HepG2 (cell line): ENCODE results near the gene HSF2BP. TPM values are rescaled to one million over a fixed set of nuclear protein-coding genes. Genes with fewer than 3 reads are reported as not detected.

Experiments used
- ATAC-seq: fragments of 200-7000 bp; cut with Tn5 transposase; 3 replicates; pipeline ENCODE4 v1.9.1; 2020; ENCODE audit warnings: mild to moderate bottlenecking, moderate library complexity
- BruUV-seq: library from RNA; stranded (reverse); fragments of 400-500 nt; replicated peaks from 2 replicates; lab custom pipeline; 2021; lab: Mats Ljungman, UMichigan
- CTCF ChIA-PET: fragments of 300-600 bp; formaldehyde crosslinking; extraction: SDS; loops from one replicate; lab custom pipeline; 2021; ENCODE audit warnings: low total read pairs, inconsistent platforms, low intra/inter-chr PET ratio; lab: Yijun Ruan, JAX
- POLR2A ChIA-PET: fragments of 350-600 bp; sonication (Branson Sonifier 250); formaldehyde crosslinking; loops from one replicate; lab custom pipeline; 2020; ENCODE audit warnings: antibody characterized with exemption, inconsistent platforms; lab: Yijun Ruan, JAX
- DNase-seq: peaks from one replicate; pipeline ENCODE4 v3.0.0-alpha.2; 2015; ENCODE audit warnings: low spot score
- FAIRE-seq: peaks from 3 replicates; lab custom pipeline; 2011; peaks lifted over from hg19 to GRCh38; lab: Jason Lieb, UNC
- H2AFZ ChIP-seq: one replicate; pipeline ENCODE4 v1.6.1; 2011; ENCODE audit warnings: low read length, inconsistent platforms
- H3K27ac ChIP-seq: fragments of 300-600 bp; 3 replicates; pipeline ENCODE4 v1.8.0; 2011; ENCODE audit warnings: mixed run types, mild to moderate bottlenecking, mixed read lengths, low read length, inconsistent platforms; ENCODE audit not compliant: insufficient read depth; ENCODE audit errors: extremely low read length
- H3K27me3 ChIP-seq, 2 experiments: fragments of 200-600 bp in 1 of 2; 2 replicates in 1 of 2; 3 replicates in 1 of 2; pipeline versions ENCODE4 v1.6.0 to v1.8.0; 2011; ENCODE audit warnings: low read length in 2 of 2, mild to moderate bottlenecking in 2 of 2, moderate library complexity in 2 of 2, inconsistent platforms in 1 of 2; ENCODE audit not compliant: insufficient read depth in 2 of 2, control insufficient read depth in 1 of 2
- H3K36me3 ChIP-seq, 2 experiments: fragments of 200-600 bp in 1 of 2; replicated peaks in 1 of 2; 2 replicates in 1 of 2; 3 replicates in 1 of 2; pipeline versions ENCODE4 v1.5.1 to v1.8.0; 2011; ENCODE audit warnings: low read length in 2 of 2, inconsistent platforms in 1 of 2; ENCODE audit not compliant: insufficient read depth in 2 of 2, control insufficient read depth in 1 of 2
- H3K4me1 ChIP-seq: 2 replicates; pipeline ENCODE4 v1.5.1; 2012; ENCODE audit warnings: low read length, inconsistent platforms; ENCODE audit not compliant: insufficient read depth
- H3K4me2 ChIP-seq: 2 replicates; pipeline ENCODE4 v1.6.0; 2011; ENCODE audit warnings: low read depth, low read length, inconsistent platforms
- H3K4me3 ChIP-seq, 3 experiments: fragments of 200-600 bp in 1 of 3; sonication (generic), shearing (Covaris generic) in 1 of 3; replicated peaks in 1 of 3; 2 replicates each; pipeline ENCODE4 v1.5.1; 2011 to 2016; ENCODE audit warnings: low read length in 3 of 3, inconsistent platforms in 2 of 3, low read depth in 2 of 3, mild to moderate bottlenecking in 2 of 3, control low read depth in 1 of 3, mixed read lengths in 1 of 3; ENCODE audit not compliant: insufficient read depth in 1 of 3
- H3K79me2 ChIP-seq: one replicate; pipeline ENCODE4 v1.6.1; 2011; ENCODE audit warnings: low read length, inconsistent platforms; ENCODE audit not compliant: insufficient read depth
- H3K9ac ChIP-seq: 2 replicates; pipeline ENCODE4 v1.6.0; 2011; ENCODE audit warnings: mild to moderate bottlenecking, low read depth, low read length, inconsistent platforms; ENCODE audit not compliant: insufficient read depth
- H3K9me3 ChIP-seq: 2 replicates; pipeline ENCODE4 v1.5.1; 2012; ENCODE audit warnings: mild to moderate bottlenecking, low read length
- H4K20me1 ChIP-seq: 2 replicates; pipeline ENCODE4 v1.6.0; 2011; ENCODE audit warnings: inconsistent platforms, mild to moderate bottlenecking, low read length, moderate library complexity; ENCODE audit not compliant: insufficient read depth
- AGO2 ChIP-seq: fragments of 200-400 bp; formaldehyde crosslinking; optimal IDR thresholded peaks from 2 replicates; pipeline ENCODE3; 2017; ENCODE audit warnings: mild to moderate bottlenecking, low read depth, low read length, moderate library complexity
- KLF13 ChIP-seq: sonication (generic); formaldehyde crosslinking; IDR thresholded peaks from 2 replicates; pipeline ENCODE4 v1.4.0; 2020; ENCODE audit warnings: mild to moderate bottlenecking, missing genetic modification reagents
- RBM39 ChIP-seq: fragments of 200-400 bp; formaldehyde crosslinking; IDR thresholded peaks from one replicate; pipeline ENCODE4 v1.6.1; 2018; ENCODE audit warnings: antibody characterized with exemption, mild to moderate bottlenecking, low read depth, low read length; ENCODE audit not compliant: poor library complexity, severe bottlenecking
- ZNF3 ChIP-seq: IDR thresholded peaks from 2 replicates; pipeline ENCODE4 v1.7.0; 2017; ENCODE audit warnings: inconsistent platforms
- ZNF30 ChIP-seq: sonication (generic); formaldehyde crosslinking; IDR thresholded peaks from 2 replicates; pipeline ENCODE4 v1.5.0; 2020; ENCODE audit warnings: mild to moderate bottlenecking, missing genetic modification reagents
- WGBS: methylation state at CpG from one replicate; pipeline ENCODE4 v1.1.6; 2017; ENCODE audit warnings: low lambda C conversion rate; 5-methylcytosine and 5-hydroxymethylcytosine counted together
- in situ Hi-C: cut with HindIII; loops from 2 replicates; pipeline ENCODE4 v1.10.0; 2017; ENCODE audit warnings: low pct_unique_long_range_greater_than_20kb; ENCODE audit not compliant: extremely low pct_ligation_motif_present
- intact Hi-C: fragments of 100-400 bp; cut with micrococcal nuclease; formaldehyde crosslinking; loops from one replicate; pipeline ENCODE4 v1.10.0; 2022; ENCODE audit not compliant: unreplicated experiment
- polyA plus RNA-seq, 8 experiments: library from polyadenylated mRNA; depleted of rRNA in 3 of 8; stranded (reverse) in 7 of 8; unstranded in 1 of 8; fragments of >200 nt; fragmentation: Illumina TruSeq in 4 of 8; extraction: Trizol in 4 of 8; gene quantifications; 2 replicates each; pipeline versions ENCODE4 v1.2.1 to v1.2.3, GENCODE V29; 2011 to 2016; ENCODE audit warnings: low read depth in 4 of 8, missing spikeins in 1 of 8, mixed read lengths in 1 of 8; ENCODE audit not compliant: insufficient read depth in 1 of 8
- total RNA-seq, 5 experiments: library from RNA; depleted of rRNA; stranded (reverse); fragments of >200 nt; fragmentation: Illumina TruSeq; extraction: Trizol; gene quantifications; 2 replicates each; pipeline ENCODE4 v1.2.3, GENCODE V29; 2016; ENCODE audit warnings: low read depth in 1 of 5
- TF ChIP-seq, protein P1 (sequence below): fragments of 450-650 bp; IDR thresholded peaks from 2 replicates; pipeline ENCODE4 v1.6.1; 2016
- TF ChIP-seq, protein P2 (sequence below): sonication (generic); formaldehyde crosslinking; IDR thresholded peaks from 2 replicates; pipeline ENCODE4 v1.5.1; 2020; ENCODE audit warnings: mild to moderate bottlenecking, missing genetic modification reagents, borderline replicate concordance
- TF ChIP-seq, protein P3 (sequence below): sonication (generic); formaldehyde crosslinking; IDR thresholded peaks from 2 replicates; pipeline ENCODE4 v1.5.1; 2020; ENCODE audit warnings: mild to moderate bottlenecking, moderate library complexity, missing genetic modification reagents

Gene HSF2BP
- total and polyA plus RNA-seq, 2 of the 13 experiments (the other 11 are each of a cell fraction or from before 2014, with no cell fraction given): 0.67 to 2.2 TPM

DNA sequence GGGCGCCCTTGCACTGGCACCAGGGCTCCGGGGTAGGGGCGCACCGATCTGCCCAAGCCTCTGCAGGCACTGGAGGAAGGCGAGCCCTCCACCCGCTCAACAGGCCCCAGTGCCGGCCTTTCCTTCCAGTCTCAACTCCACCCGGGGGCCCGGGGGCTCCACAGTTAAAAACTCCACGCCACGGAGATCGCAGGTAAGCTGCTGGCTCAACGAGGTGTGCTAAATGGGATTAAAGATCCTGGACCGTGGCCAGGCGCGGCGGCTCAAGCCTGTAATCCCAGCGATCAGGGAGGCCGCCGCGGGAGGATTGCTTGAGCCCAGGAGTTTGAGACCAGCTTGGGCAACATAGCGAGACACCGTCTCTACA lies 536 bp downstream of the HSF2BP start:
- H3K36me3 ChIP-seq: peaks cover 6 to 23% of the 10 kb centered on the region in 2 experiments; a peak in 4 of 5 replicates
- H2AFZ ChIP-seq: no peak overlapping the region
- DNase-seq (no peak), FAIRE-seq (no peak), ATAC-seq (no peak)
- no peaks in the 10 kb centered on the region for H4K20me1 ChIP-seq
- intact Hi-C loops: no loop called here
- POLR2A ChIA-PET: interaction anchor here (0.9 to 1.5 kb wide), 3 partner anchors 10 to 130 kb away, joined by 3 to 11 read pairs (median 3); no protein-coding TSS in a partner anchor
- H3K9ac ChIP-seq: peak overlapping the region; percentile 90
- H3K27ac ChIP-seq: peak overlapping the region; percentile 75
- 0 out of 2 replicates have a peak, but pooled peaks have one; percentile 5 for TF ChIP-seq ZNF3 (CRISPR knock-in tag)
- TF ChIP-seq, protein P1, sequence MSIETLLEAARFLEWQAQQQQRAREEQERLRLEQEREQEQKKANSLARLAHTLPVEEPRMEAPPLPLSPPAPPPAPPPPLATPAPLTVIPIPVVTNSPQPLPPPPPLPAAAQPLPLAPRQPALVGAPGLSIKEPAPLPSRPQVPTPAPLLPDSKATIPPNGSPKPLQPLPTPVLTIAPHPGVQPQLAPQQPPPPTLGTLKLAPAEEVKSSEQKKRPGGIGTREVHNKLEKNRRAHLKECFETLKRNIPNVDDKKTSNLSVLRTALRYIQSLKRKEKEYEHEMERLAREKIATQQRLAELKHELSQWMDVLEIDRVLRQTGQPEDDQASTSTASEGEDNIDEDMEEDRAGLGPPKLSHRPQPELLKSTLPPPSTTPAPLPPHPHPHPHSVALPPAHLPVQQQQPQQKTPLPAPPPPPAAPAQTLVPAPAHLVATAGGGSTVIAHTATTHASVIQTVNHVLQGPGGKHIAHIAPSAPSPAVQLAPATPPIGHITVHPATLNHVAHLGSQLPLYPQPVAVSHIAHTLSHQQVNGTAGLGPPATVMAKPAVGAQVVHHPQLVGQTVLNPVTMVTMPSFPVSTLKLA: no peak
- no peak for TF ChIP-seq KLF13 (CRISPR knock-in tag)
- 0 out of 2 replicates have a peak, but pooled peaks have one; percentile 17 for TF ChIP-seq ZNF30 (CRISPR knock-in tag)
- TF ChIP-seq, protein P2, sequence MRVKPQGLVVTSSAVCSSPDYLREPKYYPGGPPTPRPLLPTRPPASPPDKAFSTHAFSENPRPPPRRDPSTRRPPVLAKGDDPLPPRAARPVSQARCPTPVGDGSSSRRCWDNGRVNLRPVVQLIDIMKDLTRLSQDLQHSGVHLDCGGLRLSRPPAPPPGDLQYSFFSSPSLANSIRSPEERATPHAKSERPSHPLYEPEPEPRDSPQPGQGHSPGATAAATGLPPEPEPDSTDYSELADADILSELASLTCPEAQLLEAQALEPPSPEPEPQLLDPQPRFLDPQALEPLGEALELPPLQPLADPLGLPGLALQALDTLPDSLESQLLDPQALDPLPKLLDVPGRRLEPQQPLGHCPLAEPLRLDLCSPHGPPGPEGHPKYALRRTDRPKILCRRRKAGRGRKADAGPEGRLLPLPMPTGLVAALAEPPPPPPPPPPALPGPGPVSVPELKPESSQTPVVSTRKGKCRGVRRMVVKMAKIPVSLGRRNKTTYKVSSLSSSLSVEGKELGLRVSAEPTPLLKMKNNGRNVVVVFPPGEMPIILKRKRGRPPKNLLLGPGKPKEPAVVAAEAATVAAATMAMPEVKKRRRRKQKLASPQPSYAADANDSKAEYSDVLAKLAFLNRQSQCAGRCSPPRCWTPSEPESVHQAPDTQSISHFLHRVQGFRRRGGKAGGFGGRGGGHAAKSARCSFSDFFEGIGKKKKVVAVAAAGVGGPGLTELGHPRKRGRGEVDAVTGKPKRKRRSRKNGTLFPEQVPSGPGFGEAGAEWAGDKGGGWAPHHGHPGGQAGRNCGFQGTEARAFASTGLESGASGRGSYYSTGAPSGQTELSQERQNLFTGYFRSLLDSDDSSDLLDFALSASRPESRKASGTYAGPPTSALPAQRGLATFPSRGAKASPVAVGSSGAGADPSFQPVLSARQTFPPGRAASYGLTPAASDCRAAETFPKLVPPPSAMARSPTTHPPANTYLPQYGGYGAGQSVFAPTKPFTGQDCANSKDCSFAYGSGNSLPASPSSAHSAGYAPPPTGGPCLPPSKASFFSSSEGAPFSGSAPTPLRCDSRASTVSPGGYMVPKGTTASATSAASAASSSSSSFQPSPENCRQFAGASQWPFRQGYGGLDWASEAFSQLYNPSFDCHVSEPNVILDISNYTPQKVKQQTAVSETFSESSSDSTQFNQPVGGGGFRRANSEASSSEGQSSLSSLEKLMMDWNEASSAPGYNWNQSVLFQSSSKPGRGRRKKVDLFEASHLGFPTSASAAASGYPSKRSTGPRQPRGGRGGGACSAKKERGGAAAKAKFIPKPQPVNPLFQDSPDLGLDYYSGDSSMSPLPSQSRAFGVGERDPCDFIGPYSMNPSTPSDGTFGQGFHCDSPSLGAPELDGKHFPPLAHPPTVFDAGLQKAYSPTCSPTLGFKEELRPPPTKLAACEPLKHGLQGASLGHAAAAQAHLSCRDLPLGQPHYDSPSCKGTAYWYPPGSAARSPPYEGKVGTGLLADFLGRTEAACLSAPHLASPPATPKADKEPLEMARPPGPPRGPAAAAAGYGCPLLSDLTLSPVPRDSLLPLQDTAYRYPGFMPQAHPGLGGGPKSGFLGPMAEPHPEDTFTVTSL (CRISPR knock-in tag): 0 out of 2 replicates have a peak, but pooled peaks have one; percentile 18
- peak; percentile 52 for TF ChIP-seq AGO2
- TF ChIP-seq RBM39: peak; percentile 26
- TF ChIP-seq, protein P3, sequence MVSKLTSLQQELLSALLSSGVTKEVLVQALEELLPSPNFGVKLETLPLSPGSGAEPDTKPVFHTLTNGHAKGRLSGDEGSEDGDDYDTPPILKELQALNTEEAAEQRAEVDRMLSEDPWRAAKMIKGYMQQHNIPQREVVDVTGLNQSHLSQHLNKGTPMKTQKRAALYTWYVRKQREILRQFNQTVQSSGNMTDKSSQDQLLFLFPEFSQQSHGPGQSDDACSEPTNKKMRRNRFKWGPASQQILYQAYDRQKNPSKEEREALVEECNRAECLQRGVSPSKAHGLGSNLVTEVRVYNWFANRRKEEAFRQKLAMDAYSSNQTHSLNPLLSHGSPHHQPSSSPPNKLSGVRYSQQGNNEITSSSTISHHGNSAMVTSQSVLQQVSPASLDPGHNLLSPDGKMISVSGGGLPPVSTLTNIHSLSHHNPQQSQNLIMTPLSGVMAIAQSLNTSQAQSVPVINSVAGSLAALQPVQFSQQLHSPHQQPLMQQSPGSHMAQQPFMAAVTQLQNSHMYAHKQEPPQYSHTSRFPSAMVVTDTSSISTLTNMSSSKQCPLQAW (CRISPR knock-in tag): peak; percentile 72; the same call in 1 of the 2 replicates
- H3K4me3 ChIP-seq: peak overlapping the region in 1 of 3 experiments; percentile 92; a peak in 2 of 6 replicates
- no peaks in the 10 kb centered on the region for H3K9me3 ChIP-seq
- in situ Hi-C loops: no loop called here
- H3K4me1 ChIP-seq: peaks cover 32% of the 10 kb centered on the region
- H3K79me2 ChIP-seq: peaks cover 35% of the 10 kb centered on the region
- TSS peak; percentile 87 for BruUV-seq
- H3K4me2 ChIP-seq: peak overlapping the region; percentile 64; the same call in 1 of the 2 replicates
- H3K27me3 ChIP-seq: no peaks in the 10 kb centered on the region
- CTCF ChIA-PET: no interaction called here
- WGBS: 89% methylated on average over 16 of the region's 23 CpGs
